KBM-7 (cell line): Measurements from ENCODE around the gene COG8.
"Not testable (repeated sequence)": the region's sequence is repeated elsewhere in the genome, so short reads cannot be mapped to it uniquely, and the experiment has no call there.

Experiments
- DNase-seq: peaks from one replicate; pipeline ENCODE4 v3.0.0-alpha.2; 2015
- in situ Hi-C: fragments of 300-500 bp; cut with MboI; formaldehyde crosslinking; loops from 2 replicates; pipeline ENCODE4 v1.14.3; 2020; ENCODE audit warnings: low sequenced_read_pairs, low pct_unique_long_range_greater_than_20kb, mixed read lengths

Gene COG8

GRCh38 chr16:69301861-69302260 lies 37.5 kb downstream of the COG8 start:
- in situ Hi-C loops = no loop called here
- DNase-seq = no peak

- in situ Hi-C loops = no loop called here
- no peak for DNase-seq
These were observed 38.2 kb downstream of the COG8 start for GRCh38 chr16:69301187-69301586.

- no peak for DNase-seq
- in situ Hi-C loops = no loop called here
These were observed 41.1 kb downstream of the COG8 start for GRCh38 chr16:69298261-69298660.

DNA sequence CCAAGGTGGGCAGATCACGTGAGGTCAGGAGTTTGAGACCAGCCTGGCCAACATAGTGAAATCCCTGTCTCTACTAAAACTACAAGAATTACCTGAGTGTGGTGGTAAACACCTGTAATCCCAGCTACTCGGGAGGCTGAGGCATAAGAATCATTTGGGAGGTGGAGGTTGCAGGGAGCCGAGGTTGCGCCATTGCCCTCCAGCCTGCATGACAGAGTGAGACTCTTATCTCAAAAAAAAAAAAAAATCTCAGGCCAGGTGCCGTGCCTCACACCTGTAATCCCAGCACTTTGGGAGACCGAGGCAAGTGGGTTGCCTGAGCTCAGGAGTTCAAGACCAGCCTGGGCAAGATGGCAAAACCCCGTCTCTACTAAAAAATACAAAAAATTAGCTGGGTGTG lies 42.6 kb downstream of the COG8 start:
- in situ Hi-C loops, DNase-seq: not testable (repeated sequence)

DNA sequence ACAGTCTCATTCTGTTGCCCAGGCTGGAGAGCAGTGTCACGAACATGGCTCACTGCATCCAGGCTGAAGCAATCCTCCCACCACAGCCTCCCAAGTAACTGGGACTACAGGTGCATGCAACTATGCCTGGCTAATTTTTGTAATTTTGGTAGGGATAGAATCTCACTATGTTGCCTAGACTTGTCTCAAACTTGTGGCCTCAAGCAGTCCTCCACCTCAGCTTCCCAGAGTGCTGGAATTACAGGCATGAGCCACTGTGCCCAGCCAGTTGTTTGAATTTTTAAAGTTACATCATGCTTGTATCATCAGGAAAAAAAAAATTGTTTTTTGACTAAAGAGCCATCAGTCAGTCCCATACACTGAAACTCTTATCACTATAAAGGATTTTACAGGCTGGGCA lies 45.3 kb downstream of the COG8 start:
- in situ Hi-C loops = no loop called here
- DNase-seq = no peak

- no peak for DNase-seq
- in situ Hi-C loops = no loop called here
These were observed 46.0 kb downstream of the COG8 start for GRCh38 chr16:69293401-69293800.

DNA sequence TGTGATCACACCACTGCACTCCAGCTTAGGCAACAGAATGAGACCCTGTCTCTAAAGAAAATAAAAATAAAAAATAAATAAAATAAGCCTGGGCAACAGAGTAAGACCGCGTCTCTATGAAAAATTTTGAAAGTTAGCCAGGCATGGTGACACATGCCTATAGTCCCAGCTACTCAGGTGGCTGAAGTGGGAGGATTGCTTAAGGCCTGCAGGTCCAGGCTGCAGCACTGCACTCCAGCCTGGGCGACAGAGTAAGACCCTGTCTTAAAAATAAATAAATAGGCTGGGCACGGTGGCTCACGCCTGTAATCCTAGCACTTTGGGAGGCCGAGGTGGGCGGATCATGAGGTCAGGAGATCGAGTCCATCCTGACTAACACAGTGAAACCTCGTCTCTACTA lies 47.7 kb downstream of the COG8 start:
- in situ Hi-C loops, DNase-seq: not testable (repeated sequence)

DNA sequence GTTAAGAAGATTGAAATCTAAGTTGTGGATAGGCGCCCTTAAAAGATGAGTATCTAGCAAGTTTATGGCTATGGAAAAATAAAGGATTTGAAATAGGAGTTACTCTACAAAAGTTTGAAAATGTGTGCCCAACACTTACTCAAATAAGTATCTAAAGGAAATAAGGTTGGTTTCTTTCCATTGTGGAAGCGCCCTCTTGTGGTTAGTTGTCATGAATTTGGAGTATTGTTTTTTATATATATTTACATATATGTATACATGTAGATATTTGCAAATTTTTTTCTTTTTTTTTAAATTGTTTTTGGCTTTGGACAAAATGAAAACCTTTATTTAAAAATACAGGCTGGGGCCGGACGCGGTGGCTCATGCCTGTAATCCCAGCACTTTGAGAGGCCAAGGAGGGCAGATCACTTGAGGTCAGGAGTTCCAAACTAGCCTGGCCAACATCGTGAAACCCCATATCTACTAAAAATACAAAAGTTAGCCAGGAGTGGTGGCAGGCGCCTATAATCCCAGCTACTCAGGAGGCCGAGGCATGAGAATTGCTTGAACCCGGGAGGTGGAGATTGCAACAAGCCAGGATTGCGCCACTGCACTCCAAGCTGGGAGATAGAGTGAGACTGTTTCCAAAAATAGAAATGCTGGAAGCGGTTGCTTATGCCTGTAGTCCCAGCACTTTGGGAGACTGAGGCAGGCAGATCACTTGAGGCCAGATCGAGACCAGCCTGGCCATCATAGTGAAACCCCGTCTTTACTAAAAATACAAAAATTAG lies 52.2 kb downstream of the COG8 start:
- peak; percentile 58 for DNase-seq
- in situ Hi-C loops = no loop called here

GRCh38 chr16:69285240-69285639 lies 54.1 kb downstream of the COG8 start:
- in situ Hi-C loops = no loop called here
- DNase-seq = no peak

- in situ Hi-C loops = no loop called here
- DNase-seq = no peak
These were observed 55.5 kb downstream of the COG8 start for GRCh38 chr16:69283851-69284250.

GRCh38 chr16:69277413-69277812 lies 62.0 kb downstream of the COG8 start:
- in situ Hi-C loops = no loop called here
- no peak for DNase-seq
